PC-9 (cell line): ENCODE results near the gene GPR152. TPM values are rescaled to one million over a fixed set of nuclear protein-coding genes. Genes with fewer than 3 reads are reported as not detected.
A peak's percentile ranks its signal among the peaks of the same experiment; 100 is the strongest.
"Not testable (repeated sequence)": the region's sequence is repeated elsewhere in the genome, so short reads cannot be mapped to it uniquely, and the experiment has no call there.

ENCODE experiments used
- BruUV-seq: library from RNA; stranded (reverse); fragments of 400-500 nt; replicated peaks from 2 replicates; lab custom pipeline; 2021; lab: Mats Ljungman, UMichigan
- CTCF ChIA-PET: fragments of 300-600 bp; sonication (Branson Sonifier 250); formaldehyde crosslinking; loops from one replicate; lab custom pipeline; 2022; ENCODE audit warnings: antibody characterized with exemption; lab: Charles Lee
- POLR2A ChIA-PET: fragments of 300-600 bp; sonication (Branson Sonifier 250); formaldehyde crosslinking; loops from one replicate; lab custom pipeline; 2022; ENCODE audit warnings: antibody characterized with exemption; ENCODE audit not compliant: unreplicated experiment; lab: Charles Lee
- DNase-seq, 2 experiments: peaks; one replicate each; pipeline versions ENCODE4 v3.0.0 to v3.0.0-alpha.2; 2015 to 2022; ENCODE audit warnings: mixed read lengths in 1 of 2
- H2AFZ ChIP-seq: fragments of 200-600 bp; sonication (generic); 2 replicates; pipeline ENCODE4 v1.8.1; 2017; ENCODE audit warnings: antibody characterized with exemption
- H3F3A ChIP-seq: fragments of 200-600 bp; sonication (generic); 2 replicates; pipeline ENCODE4 v1.8.1; 2017; ENCODE audit warnings: antibody characterized with exemption, mild to moderate bottlenecking, low read depth; ENCODE audit not compliant: insufficient read depth
- H3K27ac ChIP-seq: fragments of 200-600 bp; sonication (generic); 2 replicates; pipeline ENCODE4 v1.6.1; 2016; ENCODE audit warnings: mixed run types
- H3K27me3 ChIP-seq: fragments of 200-600 bp; sonication (generic); 2 replicates; pipeline ENCODE4 v1.6.1; 2016; ENCODE audit warnings: low read depth, mixed run types; ENCODE audit not compliant: insufficient read depth
- H3K36me3 ChIP-seq: fragments of 200-600 bp; sonication (generic); 2 replicates; pipeline ENCODE4 v1.6.1; 2016; ENCODE audit warnings: low read depth, mixed run types
- H3K4me1 ChIP-seq: fragments of 200-600 bp; sonication (generic); replicated peaks from 2 replicates; pipeline ENCODE4 v1.6.1; 2016; ENCODE audit warnings: mixed run types; ENCODE audit not compliant: insufficient read depth
- H3K4me2 ChIP-seq: fragments of 200-600 bp; sonication (generic); 2 replicates; pipeline ENCODE4 v1.6.1; 2017; ENCODE audit warnings: mixed run types
- H3K4me3 ChIP-seq: fragments of 200-600 bp; sonication (generic); 2 replicates; pipeline ENCODE4 v1.6.1; 2016; ENCODE audit warnings: mixed run types
- H3K79me2 ChIP-seq: fragments of 200-600 bp; sonication (generic); 2 replicates; pipeline ENCODE4 v1.6.1; 2017; ENCODE audit warnings: low read depth, mixed run types
- H3K9me2 ChIP-seq: fragments of 200-600 bp; sonication (generic); 2 replicates; pipeline ENCODE4 v1.8.1; 2017; ENCODE audit warnings: mild to moderate bottlenecking; ENCODE audit not compliant: insufficient read depth
- H3K9me3 ChIP-seq: fragments of 200-600 bp; sonication (generic); 2 replicates; pipeline ENCODE4 v1.8.1; 2016; ENCODE audit warnings: low read depth; ENCODE audit not compliant: insufficient read depth
- H4K20me1 ChIP-seq: fragments of 200-600 bp; sonication (generic); 2 replicates; pipeline ENCODE4 v1.8.1; 2017; ENCODE audit not compliant: insufficient read depth
- EZH2 ChIP-seq: fragments of 200-600 bp; sonication (generic); IDR thresholded peaks from 2 replicates; pipeline ENCODE4 v1.8.0; 2017; ENCODE audit warnings: antibody characterized with exemption, low read depth
- intact Hi-C: fragments of 100-400 bp; cut with micrococcal nuclease; formaldehyde crosslinking; loops from one replicate; pipeline ENCODE4 v1.10.0; 2022; ENCODE audit not compliant: unreplicated experiment
- total RNA-seq: library from RNA; stranded (reverse); gene quantifications from 2 replicates; pipeline ENCODE4 v1.2.3, GENCODE V29; 2021
- TF ChIP-seq, protein P1 (sequence below): fragments of 200-600 bp; sonication (generic); conservative IDR thresholded peaks from 2 replicates; pipeline ENCODE4 v1.6.1; 2017; ENCODE audit warnings: mixed run types, antibody characterized with exemption, mild to moderate bottlenecking, moderate library complexity

Gene GPR152
- total RNA-seq, 1 experiment from 2014 or later = not detected

DNA sequence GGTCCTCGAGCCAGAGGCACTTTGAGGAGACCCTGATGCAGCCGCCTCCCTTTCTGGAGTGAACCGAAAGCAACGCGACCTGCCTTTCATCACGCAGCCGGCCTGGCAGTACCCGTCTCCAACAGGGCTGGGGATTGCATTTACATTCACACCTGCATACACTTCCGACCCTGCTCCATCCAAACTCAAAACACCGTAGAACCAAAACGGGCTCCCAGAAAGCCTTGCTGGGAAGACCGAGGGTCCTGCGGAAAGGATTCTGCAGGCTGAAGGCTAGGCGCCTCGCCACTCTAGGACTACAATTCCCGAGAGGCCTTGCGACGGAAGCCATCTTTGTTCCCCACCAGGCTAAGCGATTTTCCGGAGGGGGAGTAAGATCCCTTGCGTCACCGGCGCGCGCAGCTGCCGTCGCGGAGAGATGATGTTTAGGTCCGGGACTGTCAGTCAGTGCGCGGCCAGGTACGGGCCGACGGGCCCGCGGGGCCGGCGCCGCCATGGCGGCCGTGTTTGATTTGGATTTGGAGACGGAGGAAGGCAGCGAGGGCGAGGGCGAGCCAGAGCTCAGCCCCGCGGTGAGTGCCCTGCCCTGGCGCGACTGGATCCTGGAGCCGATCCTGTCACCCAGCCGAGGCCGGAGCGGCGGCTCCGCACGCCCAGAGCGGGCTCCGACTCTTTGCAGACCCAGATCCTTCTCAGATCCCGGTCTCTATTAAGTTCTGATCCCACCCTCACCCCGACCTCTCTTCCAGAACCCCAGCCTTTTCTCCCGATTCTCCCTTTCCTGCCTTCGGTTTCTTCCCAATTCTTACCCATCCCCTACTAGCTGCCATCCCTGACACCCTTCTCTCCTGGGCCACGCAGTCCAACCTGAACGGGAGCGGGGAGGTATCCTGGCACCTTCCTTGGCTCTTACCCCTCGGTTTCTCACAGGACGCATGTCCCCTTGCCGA lies 24.2 kb downstream of the GPR152 start, which contains the start of gene RPS6KB2:
Gene RPS6KB2, plus strand, starts transcription at position 443 of the 950 bp plus-strand sequence. Its CDS starts 52 bp downstream, at position 495.
- intact Hi-C loops = loop anchor here (1.0 kb wide), 2 partner anchors 40 to 77 kb away; partner anchors contain the start of gene PITPNM1
- no peaks in the 10 kb centered on the region for H3K36me3 ChIP-seq
- DNase-seq = peak; percentile 91 to 98
- TF ChIP-seq EZH2 = no peak
- peak within 1 kb of the TSS; percentile 95 for H3K4me3 ChIP-seq
- peak within 1 kb of the TSS; percentile 92 for H2AFZ ChIP-seq
- CTCF ChIA-PET = interaction anchor here (0.6 kb wide), 1 partner anchor 42 kb away, joined by 5 read pairs; no protein-coding TSS in a partner anchor
- BruUV-seq = TSS peak; percentile 61
- peaks cover 31% of the 10 kb centered on the region; the same call in 1 of the 2 replicates for H3F3A ChIP-seq
- H3K4me2 ChIP-seq = peak within 1 kb of the TSS; percentile 98
- no peaks in the 10 kb centered on the region for H4K20me1 ChIP-seq
- no peaks in the 10 kb centered on the region for H3K9me2 ChIP-seq
- H3K9me3 ChIP-seq = no peaks in the 10 kb centered on the region
- H3K27me3 ChIP-seq = no peaks in the 10 kb centered on the region
- H3K27ac ChIP-seq = peak within 1 kb of the TSS; percentile 39
- H3K4me1 ChIP-seq = peaks cover 21% of the 10 kb centered on the region
- peaks cover 21% of the 10 kb centered on the region for H3K79me2 ChIP-seq
- POLR2A ChIA-PET = no interaction called here

DNA sequence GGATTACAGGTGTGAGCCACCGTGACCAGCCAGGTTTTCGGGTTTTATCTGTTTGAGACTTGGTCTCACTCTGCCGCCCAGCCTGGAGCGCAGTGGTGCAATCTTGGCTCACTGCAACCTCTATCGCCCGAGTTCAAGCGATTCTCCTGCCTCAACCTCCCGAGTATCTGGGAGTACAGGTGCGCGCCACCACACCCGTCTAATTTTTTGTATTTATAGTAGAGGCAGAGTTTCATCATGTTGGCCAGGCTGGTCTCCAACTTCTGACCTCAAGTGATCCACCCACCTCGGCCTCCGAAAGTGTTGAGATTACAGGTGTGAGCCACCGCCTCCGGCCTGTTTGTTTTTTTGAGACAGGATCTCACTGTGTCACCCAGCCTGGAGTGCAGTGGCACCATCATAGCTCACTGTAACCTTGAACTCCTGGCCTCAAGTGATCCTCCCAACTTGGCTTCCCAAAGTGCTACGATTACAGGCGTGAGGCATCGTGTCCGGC lies 25.1 kb downstream of the GPR152 start:
- H3K9me3 ChIP-seq, CTCF ChIA-PET, intact Hi-C loops, DNase-seq, H4K20me1 ChIP-seq, H3K9me2 ChIP-seq, POLR2A ChIA-PET, H3K27me3 ChIP-seq, BruUV-seq, H3K36me3 ChIP-seq: not testable (repeated sequence)
- peak overlapping the region; percentile 95 for H3K4me3 ChIP-seq
- peaks cover 21% of the 10 kb centered on the region for H3K79me2 ChIP-seq
- H3K4me1 ChIP-seq = peaks cover 25% of the 10 kb centered on the region
- peak overlapping the region; percentile 82 for H3K4me2 ChIP-seq
- peaks cover 38% of the 10 kb centered on the region; the same call in 1 of the 2 replicates for H3F3A ChIP-seq
- peak overlapping the region; percentile 39 for H3K27ac ChIP-seq
- H2AFZ ChIP-seq = peak overlapping the region; percentile 92

DNA sequence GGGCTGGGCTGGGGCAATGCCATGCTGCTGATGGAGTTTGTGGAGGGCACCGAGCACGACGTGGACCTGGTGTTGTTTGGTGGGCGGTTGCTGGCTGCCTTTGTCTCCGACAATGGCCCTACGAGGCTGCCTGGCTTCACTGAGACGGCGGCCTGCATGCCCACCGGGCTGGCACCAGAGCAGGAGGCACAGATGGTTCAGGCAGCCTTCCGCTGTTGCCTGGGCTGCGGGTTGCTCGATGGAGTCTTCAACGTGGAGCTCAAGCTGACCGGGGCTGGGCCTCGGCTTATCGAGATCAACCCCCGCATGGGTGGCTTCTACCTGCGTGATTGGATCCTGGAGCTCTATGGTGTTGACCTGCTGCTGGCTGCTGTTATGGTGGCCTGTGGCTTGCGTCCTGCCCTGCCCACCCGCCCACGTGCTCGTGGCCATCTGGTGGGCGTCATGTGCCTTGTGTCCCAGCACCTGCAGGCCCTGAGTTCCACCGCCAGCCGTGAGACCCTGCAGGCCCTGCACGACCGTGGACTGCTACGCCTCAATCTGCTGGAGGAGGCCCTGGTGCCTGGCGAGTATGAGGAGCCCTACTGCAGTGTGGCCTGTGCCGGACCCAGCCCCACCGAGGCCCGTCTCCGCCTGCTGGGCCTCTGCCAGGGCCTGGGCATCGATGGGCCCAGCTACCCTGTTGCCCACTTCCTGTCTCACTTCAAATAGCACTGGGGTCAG lies 28.5 kb downstream of the GPR152 start:
- Histone ChIP-seq H3F3A (peaks cover 29% of the 10 kb centered on the region; the same call in 1 of the 2 replicates), H3K27ac (no peak overlapping the region), H3K4me2 (no peak overlapping the region), H2AFZ (no peak overlapping the region), H3K9me2 (no peaks in the 10 kb centered on the region), H3K9me3 (no peaks in the 10 kb centered on the region), H3K4me1 (peaks cover 27% of the 10 kb centered on the region), H3K36me3 (no peaks in the 10 kb centered on the region), H3K4me3 (no peak overlapping the region), H4K20me1 (no peaks in the 10 kb centered on the region), H3K27me3 (no peaks in the 10 kb centered on the region), H3K79me2 (peaks cover 7% of the 10 kb centered on the region)
- POLR2A ChIA-PET = interaction anchor here (0.6 to 0.7 kb wide), 3 partner anchors 18 to 121 kb away, joined by 3 read pairs; partner anchors contain the start of gene SSH3
- no TSS peak for BruUV-seq
- intact Hi-C loops = no loop called here
- TF ChIP-seq, protein P1, sequence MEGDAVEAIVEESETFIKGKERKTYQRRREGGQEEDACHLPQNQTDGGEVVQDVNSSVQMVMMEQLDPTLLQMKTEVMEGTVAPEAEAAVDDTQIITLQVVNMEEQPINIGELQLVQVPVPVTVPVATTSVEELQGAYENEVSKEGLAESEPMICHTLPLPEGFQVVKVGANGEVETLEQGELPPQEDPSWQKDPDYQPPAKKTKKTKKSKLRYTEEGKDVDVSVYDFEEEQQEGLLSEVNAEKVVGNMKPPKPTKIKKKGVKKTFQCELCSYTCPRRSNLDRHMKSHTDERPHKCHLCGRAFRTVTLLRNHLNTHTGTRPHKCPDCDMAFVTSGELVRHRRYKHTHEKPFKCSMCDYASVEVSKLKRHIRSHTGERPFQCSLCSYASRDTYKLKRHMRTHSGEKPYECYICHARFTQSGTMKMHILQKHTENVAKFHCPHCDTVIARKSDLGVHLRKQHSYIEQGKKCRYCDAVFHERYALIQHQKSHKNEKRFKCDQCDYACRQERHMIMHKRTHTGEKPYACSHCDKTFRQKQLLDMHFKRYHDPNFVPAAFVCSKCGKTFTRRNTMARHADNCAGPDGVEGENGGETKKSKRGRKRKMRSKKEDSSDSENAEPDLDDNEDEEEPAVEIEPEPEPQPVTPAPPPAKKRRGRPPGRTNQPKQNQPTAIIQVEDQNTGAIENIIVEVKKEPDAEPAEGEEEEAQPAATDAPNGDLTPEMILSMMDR = no peak
- no peak for TF ChIP-seq EZH2
- DNase-seq = no peak
- CTCF ChIA-PET = no interaction called here
